GM12891 (cell line): ENCODE data around the gene UBASH3B.
A peak's percentile ranks its signal among the peaks of the same experiment; 100 is the strongest.

ENCODE experiments used
- DNase-seq: peaks from one replicate; pipeline ENCODE4 v3.0.0; 2011; ENCODE audit warnings: low spot score; ENCODE audit not compliant: insufficient read length
- FAIRE-seq: peaks from 2 replicates; lab custom pipeline; 2011; peaks lifted over from hg19 to GRCh38; lab: Jason Lieb, UNC
- PAX5 ChIP-seq: IDR thresholded peaks from 2 replicates; pipeline ENCODE4 v1.6.1; 2011; ENCODE audit warnings: low read length, moderate library complexity, mild to moderate bottlenecking; ENCODE audit not compliant: insufficient read depth, severe bottlenecking
- POLR2A ChIP-seq: IDR thresholded peaks from 2 replicates; pipeline ENCODE4 v1.6.1; 2011; ENCODE audit warnings: low read depth, low read length, control low read depth
- POLR2AphosphoS5 ChIP-seq: IDR thresholded peaks from 2 replicates; pipeline ENCODE4 v1.6.1; 2011; ENCODE audit warnings: low read depth, low read length, control low read depth
- POU2F2 ChIP-seq: IDR thresholded peaks from 2 replicates; pipeline ENCODE4 v1.6.1; 2011; ENCODE audit warnings: low read depth, mild to moderate bottlenecking, control low read depth, low read length, moderate library complexity
- SPI1 ChIP-seq: IDR thresholded peaks from 2 replicates; pipeline ENCODE4 v1.6.1; 2011; ENCODE audit warnings: low read depth, low read length, control low read depth
- TAF1 ChIP-seq: IDR thresholded peaks from 2 replicates; pipeline ENCODE4 v1.6.1; 2011; ENCODE audit warnings: low read depth, low read length, control low read depth

UBASH3B gene

DNA sequence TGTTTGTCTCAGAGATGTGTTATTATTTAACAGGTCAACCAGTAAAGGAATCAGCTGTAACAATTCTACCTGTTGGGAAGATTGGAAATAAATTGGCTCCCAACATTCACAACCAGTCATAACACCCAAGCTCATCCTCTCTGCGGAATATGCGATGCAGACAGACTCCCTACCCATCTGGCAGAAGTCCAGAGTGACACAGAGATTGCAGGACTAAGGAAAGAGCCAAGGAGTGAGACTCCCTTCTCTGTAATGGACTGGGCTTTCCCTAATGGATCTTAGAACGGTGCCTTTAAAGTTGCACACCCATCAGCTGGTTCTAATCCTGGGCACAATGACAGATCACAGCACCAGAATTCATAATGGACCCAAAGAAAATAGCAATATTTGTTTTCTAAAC lies 27.8 kb upstream of the UBASH3B start:
- TF ChIP-seq PAX5 (no peak), TAF1 (no peak), POU2F2 (no peak), POLR2A (no peak), POLR2AphosphoS5 (no peak), SPI1 (no peak)
- no peak for DNase-seq
- FAIRE-seq, result no peak

DNA sequence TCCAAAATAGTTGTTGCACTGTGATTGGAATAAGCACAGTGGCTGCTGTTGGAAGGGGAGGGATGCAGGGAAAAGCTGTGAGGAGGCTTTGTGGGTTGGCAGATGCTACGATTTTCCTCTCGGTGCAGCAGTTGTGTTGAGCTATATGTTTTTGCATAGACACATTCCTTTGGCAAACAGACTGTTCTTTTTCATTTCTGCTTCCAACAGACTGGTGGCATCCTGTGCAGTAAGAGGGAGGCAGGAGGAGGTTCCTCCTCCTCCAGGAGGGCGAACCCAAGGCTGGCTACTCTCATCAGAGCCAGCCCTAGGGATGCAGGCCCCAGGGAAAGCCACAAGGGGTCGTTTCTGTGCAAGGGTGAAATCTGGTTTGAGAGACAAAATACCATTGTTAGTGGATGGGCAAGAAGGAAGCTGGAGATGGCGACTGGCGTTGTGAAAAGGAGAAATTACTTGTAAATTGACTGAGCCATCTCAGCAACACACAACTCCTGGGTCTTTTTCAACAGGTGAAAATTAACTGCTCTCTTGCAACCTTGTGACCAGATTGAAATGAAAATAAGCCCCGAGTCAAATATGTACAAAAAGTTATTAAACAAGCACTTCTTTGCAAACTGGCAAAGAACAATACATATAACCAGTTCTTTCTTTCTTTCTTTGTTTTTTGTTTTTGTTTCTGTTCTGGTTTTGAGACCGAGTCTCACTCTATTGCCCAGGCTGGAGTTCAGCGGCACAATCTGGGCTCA lies 26.5 kb upstream of the UBASH3B start:
- peak; percentile 90 for FAIRE-seq
- peak; percentile 52 for DNase-seq
- TF ChIP-seq TAF1 (no peak), PAX5 (no peak), POU2F2 (no peak), POLR2A (no peak), POLR2AphosphoS5 (no peak), SPI1 (no peak)

DNA sequence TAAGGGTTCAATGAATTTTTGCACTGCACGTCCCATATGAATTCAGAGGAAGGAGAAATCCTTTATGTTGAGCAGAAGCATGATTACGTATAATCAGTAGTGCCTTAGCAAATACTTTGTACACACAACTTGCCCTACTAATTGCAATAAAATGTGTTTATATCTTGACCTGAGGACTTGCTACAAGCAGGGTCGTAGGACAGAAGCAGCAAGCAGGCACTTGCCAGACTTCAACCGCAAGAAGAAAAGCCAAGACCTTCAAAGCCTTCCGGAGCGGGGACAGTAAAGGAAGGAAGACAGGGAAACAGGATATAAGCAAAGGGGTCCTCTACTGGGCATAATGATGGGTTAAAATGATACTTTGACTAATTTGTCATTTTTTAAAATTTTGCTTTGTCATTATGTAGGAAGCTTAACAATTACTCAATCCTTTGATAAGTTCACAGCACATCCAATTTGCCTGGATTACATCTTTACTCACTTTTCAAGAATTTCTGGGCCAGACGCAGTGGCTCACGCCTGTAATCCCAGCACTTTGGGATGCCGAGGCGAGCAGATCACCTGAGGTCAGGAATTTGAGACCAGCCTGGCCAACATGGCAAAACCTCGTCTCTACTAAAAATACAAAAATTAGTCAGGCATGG lies 23.2 kb upstream of the UBASH3B start:
- FAIRE-seq (no peak), DNase-seq (no peak)
- TF ChIP-seq PAX5 (no peak), POLR2AphosphoS5 (no peak), POU2F2 (no peak), TAF1 (no peak), POLR2A (no peak), SPI1 (no peak)

DNA sequence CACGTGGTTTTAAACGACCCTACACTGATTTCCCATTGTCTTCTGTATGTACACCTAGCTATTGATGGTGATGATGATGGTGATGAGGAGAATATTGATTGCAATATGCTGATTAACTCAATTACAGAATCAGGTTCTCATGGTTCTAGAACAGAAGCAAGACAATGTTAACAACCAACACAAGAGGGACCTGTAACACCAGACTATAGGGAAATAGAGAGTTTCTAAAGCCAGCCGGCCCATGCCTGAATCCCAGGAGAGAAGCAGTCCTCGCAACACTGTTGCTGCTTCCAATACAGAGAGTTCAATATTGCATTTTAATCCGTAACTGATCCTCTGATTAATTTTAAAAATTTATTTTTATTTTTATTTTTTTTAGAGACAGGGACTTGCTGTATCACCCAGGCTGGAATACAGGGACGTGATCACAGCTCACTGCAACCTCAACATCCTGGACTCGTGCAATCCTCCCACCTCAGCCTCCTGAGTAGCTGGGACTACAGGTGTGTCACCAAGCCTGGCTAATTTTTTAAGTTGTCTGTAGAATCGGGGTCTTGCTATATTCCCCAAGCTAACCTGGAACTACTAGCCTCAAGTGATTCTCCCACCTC lies 22.2 kb upstream of the UBASH3B start:
- TF ChIP-seq POU2F2 (no peak), PAX5 (no peak), POLR2AphosphoS5 (no peak), POLR2A (no peak), TAF1 (no peak), SPI1 (no peak)
- DNase-seq (no peak), FAIRE-seq (peak; percentile 80)

DNA sequence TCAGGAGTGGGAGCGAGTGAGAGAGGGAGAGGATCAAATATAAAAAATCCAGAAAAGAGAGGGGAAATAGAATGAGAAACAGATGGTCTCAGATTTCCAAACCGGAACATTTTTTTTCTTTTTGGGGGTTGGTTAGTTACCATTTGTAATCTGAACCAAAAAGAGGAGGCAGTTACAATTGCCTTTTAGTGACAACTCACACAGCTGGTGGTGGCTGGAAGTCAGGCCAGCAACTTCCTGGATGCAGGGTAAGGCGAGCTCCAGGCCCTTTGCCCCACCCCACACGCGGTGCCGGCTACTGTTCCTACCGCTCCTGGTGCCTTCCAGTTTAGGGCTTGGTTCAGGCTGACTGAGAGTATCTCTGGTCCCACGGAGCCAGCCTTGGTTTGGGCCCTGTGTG lies 21.0 kb upstream of the UBASH3B start:
- FAIRE-seq, result no peak
- DNase-seq, result no peak
- TF ChIP-seq POLR2AphosphoS5 (no peak), POU2F2 (no peak), PAX5 (no peak), SPI1 (no peak), POLR2A (no peak)

DNA sequence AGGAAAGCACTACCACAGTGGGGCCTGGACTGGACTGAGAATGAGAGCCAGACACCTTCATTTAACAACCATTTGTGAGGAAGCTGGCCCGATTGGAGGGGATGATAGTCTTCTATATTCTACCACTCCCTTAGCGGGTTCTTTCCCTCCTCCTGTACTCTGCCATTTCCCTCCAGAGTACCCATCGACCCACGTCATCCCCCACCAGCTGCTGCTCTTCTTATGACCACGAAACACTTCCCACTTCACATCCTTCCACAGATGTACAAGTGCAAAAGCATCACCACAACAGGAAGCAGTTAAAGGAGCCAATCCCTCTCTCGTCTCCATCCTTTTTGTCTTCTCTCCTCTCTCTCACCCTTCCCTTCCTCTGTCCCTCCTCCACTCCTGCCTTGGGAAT lies 18.0 kb upstream of the UBASH3B start:
- no peak for DNase-seq
- TF ChIP-seq POLR2A (no peak), SPI1 (no peak), TAF1 (no peak)
- FAIRE-seq, result no peak

DNA sequence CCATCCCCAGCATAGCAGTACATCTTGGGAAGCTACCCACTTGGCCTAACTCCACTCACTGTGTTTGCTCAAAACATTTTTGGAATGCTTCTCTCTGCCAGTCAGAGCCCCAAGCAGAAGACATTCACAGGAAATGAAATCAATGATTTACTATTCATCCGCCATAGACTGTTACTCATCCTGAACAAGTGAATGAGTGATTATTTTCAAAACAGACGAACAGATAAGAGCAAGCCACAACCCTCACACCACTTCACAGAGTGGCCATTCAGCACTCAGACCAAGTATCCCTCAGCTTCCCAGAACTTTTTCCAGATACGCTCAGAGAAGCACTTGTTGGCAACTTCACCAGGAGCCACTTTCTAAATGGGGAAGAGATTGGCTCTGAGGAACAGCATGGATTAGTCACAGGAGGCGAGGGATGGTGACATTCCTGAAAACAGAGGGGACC lies 13.0 kb upstream of the UBASH3B start:
- TF ChIP-seq SPI1 (no peak), POU2F2 (no peak), TAF1 (no peak), POLR2AphosphoS5 (no peak), POLR2A (no peak), PAX5 (no peak)
- no peak for FAIRE-seq
- DNase-seq, result no peak

DNA sequence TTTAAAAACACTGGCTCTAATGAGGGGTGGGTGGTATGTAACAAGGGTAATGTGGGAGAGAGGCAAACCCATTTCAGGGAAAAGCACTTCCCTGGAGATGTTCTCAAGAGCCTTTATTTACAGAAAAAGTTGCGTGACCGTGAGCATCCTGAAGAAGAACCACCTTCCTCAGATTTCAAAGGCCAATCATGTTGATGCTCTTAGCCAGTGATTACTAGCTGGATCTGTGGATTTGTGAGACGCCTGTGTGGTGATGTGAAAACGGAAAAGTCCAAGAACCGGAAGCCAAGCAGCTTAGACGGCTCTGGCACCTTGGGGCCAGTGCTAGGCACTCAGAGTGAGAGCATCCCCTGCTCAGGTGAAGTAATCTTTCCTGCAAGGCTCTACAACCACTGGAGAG lies 12.6 kb upstream of the UBASH3B start:
- FAIRE-seq (no peak), DNase-seq (no peak)
- TF ChIP-seq POLR2A (no peak), SPI1 (no peak), TAF1 (no peak)

DNA sequence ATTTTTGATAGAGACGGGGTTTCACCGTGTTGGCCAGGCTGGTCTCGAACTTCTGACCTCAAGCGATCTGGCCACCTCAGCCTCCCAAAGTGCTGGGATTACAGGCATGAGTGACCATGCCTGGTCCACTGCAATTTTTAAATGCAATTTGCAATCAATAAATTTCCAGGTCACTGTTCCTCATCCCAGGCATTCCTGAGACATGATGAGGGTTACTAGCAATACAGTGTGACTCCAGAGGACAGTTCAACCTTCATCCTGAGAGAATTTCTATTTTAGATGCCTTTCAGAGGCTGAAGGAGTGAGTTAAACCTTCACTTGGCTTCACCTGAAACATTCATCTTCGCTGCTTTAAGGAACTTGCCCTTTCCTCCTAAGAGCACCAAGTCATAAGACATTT lies 9.7 kb upstream of the UBASH3B start:
- DNase-seq (no peak), FAIRE-seq (no peak)
- TF ChIP-seq SPI1 (no peak), POLR2A (no peak), PAX5 (no peak), TAF1 (no peak), POU2F2 (no peak), POLR2AphosphoS5 (no peak)
